AG20443 (cell line): Measurements from ENCODE around the gene ELMO3.

Experiments
- DNase-seq: peaks from one replicate; pipeline ENCODE4 v3.0.0; 2012; ENCODE audit warnings: low spot score, mixed read lengths

ELMO3 gene

DNA sequence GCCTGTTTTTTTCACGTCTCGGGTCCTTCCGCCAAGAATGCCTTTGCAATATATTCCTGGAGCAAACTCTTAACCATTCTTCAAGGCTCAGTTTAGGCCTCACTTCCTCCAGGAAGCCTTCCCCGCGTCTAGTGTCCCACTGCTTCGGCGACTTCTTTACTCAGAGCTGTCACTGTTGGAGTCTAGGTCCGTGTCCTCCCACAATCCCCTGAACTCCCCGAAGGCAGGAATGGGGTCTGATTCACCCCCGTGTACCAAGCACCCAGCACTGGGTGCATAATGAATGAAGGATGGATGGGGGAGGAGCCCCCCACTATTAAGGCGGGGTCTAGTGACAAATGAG lies 15.7 kb upstream of the ELMO3 start:
- DNase-seq, result no peak

DNA sequence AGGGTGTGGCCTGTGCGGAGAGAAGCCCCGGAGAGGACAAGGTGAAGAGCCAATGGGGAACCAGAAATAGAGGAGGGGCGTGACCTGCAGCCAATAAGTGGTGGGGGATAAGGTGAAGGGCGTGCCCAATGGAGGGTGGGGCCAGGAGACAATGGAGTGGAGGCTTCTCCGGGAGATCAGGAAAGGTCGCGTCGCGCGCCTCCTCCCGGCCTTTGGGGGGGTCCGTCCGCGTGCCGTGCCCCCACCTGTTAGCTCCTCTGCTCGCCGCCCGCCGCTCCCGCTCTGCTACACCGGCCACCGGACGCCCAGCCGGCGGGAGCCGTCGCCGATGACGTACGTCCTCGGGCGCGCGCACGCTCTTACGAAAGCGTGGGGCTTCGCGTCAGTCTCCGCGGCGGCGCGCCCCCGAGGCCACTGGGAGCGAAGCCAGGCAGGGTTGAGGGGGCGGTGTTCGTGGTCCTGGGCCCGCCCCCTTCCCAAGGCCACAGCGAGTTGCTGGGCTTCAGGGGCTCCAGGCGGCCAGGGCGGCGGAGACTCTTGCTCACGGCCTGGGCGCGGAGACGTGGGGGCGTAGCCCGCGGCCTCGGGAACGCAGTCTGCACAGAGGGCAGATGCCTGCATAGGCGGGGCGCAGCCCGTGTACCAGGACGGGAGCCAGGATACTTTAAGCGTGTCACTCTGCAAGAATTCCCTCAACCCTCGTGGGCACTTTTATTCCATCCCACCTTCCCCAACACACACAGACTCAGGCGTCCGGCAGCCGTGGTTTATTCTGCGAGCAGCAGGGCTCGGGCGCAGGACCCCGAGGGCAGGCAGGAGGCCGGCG lies 15.1 kb upstream of the ELMO3 start, which contains the start of gene MATCAP1:
Gene MATCAP1 (minus strand): TSS at position 337 of the 826 bp plus-strand sequence. CDS start 3,353 bp downstream, outside the sequence.
- peak; percentile 98 for DNase-seq

- no peak for DNase-seq
Observed at GRCh38 chr16:67184453-67184994, 14.4 kb upstream of the ELMO3 start.

DNA sequence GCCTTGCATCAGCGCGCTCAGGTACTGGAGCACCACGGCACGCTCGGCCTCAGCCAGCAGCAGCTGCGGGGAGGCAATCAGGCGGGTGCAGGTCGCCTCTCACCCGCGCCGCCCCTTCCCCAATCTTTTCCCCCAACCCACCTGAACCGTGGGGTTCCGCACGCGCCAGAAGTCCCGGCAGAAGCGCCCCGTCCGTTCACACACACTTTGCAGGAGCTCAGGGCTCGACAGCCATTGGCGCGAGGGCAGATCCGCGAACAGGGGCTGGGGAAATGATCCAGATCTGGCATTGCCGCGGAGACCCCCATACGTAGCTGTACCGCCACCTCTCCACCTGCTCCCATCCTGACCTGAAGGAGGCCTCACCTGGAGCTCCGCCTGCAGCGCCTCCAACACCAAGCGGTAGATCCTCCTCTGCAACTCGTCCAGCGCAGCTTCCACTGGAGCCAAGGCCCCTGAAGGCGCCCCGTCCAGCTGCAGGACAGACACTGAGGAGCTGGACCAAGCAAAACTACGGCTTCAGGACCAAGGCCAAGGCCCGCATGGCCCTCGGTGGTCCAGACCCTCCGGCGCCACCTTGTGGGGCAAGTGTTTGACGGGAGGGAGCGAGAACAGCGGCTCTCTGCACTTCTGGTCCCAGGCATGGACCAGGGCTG lies 13.8 kb upstream of the ELMO3 start:
- peak; percentile 87 for DNase-seq

DNA sequence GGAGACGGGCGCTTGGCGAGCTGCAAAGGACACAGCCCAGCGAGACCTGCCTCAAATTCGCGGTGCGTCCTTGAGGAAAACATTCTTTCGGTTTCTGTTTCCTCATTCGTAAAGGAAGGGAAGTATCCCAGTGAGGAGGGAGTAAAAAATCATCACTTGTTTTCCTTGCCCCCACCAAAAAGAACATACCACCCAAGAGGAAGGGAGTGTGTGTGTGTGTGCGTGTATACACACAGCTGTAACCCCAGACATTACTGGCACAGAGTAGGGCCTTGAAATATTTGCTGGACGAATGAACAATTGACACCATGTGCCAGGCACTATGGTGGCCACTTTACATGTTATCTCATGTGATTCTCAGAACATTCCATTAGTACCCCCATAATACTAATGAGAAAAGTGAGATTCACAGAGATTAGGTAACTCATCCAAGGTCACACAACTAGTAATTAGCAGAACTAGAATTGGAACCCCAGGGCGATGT lies 13.2 kb upstream of the ELMO3 start:
- no peak for DNase-seq

DNA sequence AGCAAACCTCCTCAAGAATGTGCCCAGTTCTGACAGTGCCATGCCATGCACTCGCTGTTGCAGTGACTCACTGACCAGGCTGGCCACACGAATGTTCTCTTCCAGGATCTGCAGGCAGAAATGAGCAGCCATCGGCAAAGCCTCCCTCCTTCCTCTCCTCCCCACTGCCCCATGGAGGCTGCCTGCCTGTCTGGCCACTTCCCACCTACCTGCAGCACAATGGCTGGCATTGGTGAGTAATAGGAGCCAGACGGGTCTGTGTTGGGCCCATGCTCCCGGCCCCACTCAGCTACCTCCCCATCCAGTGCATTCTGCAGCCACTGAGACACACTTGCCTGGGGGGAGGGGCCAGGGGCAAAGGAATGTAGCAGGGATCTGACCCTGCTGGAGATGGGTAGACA lies 12.4 kb upstream of the ELMO3 start:
- DNase-seq, result no peak

- DNase-seq, result no peak
Observed at GRCh38 chr16:67187175-67187890, 11.6 kb upstream of the ELMO3 start.

GRCh38 chr16:67188323-67188722 lies 10.6 kb upstream of the ELMO3 start:
- DNase-seq, result no peak

DNA sequence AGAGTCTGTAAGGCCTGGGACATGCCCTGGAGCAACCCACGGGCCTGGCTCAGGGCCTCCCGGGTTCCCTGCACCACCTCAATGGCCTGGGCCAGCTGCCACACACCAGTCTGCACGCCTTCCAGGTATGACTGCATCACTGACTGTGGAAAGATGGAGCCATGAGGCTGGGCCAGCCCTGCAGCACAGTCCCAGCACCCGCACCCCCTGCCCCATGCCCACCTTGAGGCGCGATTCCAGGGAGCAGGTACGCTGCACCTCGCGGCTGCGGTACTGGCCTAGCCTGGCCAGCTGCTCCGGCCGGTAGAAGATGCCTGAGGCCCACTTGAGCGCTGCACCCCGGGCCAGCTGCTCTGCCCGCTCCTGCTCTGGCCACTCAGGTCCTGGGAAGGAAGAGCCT lies 10.1 kb upstream of the ELMO3 start:
- DNase-seq, result no peak

GRCh38 chr16:67190041-67190440 lies 8.9 kb upstream of the ELMO3 start, which contains the start of gene EXOC3L1:
Gene EXOC3L1 (minus strand): TSS chr16:67190136. CDS start chr16:67189676, 460 bp downstream.
- no peak for DNase-seq

- DNase-seq, result no peak
Observed at GRCh38 chr16:67190448-67191399, 8.2 kb upstream of the ELMO3 start.

DNA sequence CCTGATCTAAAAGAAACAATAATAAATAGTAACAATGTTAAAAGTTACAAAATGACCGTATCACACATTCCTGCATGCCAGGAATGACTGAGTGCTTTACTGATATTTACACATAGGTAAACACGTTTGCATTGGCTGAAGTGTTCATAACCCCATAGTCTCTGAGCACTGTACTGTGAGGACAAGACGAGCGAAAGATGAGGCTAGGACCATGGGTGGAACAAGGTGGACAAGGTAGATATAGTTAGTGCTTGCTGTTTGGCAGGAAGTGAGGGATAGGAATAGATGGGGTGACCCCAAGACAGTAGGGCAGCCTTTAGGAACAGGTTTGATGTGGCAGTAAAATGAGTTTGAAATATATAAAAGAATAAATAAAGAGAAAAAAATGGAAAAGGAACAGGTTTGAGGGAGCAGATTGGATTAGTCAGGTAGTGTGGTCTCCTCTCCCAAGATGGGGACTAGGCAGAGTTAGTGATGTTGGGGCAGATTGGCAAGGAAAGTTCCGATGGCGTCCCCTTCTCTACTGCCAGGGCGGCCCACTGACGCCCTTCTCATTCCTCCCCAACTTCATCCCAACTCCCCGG lies 7.4 kb upstream of the ELMO3 start:
- DNase-seq, result no peak

DNA sequence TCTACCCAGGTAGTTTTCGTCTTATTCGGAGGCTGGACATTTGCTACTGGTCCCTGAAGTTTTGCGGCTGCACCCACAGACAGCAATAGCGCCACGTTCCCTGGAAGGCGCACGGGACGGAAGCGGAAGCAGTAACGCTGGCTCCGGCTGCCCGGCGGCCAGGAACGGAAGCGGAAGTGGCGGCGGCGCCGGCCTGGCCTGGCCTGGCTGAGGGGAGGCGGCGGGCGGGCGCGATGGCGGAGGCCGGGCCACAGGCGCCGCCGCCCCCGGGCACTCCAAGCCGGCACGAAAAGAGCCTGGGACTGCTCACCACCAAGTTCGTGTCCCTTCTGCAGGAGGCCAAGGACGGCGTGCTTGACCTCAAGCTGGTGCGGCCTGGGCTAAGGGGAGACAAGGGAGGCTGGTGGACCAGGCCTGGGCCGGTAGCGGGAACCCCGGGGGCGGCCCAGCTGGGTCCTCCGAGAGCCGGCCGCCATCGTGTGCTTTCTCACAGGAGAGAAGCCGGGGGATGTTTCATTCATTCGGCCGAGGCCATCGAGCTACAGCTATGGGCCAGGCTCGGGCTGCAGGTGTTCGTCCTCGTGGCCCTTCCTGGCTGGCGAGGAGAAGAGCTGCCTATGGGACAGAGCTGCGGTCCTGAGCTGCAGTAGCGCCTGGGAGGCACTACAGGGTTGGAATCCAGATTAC lies 6.8 kb upstream of the ELMO3 start, which contains the start of gene E2F4:
Gene E2F4 (plus strand): TSS at position 161 of the 687 bp plus-strand sequence. CDS start 73 bp downstream, at position 234.
- DNase-seq, result peak; percentile 96

- no peak for DNase-seq
Observed at GRCh38 chr16:67192781-67193361, 6.1 kb upstream of the ELMO3 start.

GRCh38 chr16:67193536-67193935 lies 5.4 kb upstream of the ELMO3 start:
- no peak for DNase-seq

DNA sequence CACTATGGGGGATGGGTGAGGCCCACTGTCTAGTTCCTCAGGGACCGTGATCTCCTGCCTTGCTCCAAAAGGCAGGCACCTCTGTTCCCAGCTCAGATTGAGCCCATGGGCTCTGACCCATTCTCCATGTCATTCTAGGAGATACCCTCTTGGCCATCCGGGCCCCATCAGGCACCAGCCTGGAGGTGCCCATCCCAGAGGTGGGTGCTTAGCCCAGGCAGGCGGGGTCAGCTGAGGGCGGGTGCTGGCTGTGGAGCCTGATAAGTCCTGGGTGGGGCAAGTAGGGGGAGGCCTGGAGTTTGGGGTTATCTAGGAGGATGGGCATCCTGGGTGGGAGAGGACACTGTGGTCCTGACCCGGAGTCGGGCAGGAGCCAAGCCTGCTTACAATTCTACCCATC lies 4.7 kb upstream of the ELMO3 start:
- DNase-seq, result no peak

DNA sequence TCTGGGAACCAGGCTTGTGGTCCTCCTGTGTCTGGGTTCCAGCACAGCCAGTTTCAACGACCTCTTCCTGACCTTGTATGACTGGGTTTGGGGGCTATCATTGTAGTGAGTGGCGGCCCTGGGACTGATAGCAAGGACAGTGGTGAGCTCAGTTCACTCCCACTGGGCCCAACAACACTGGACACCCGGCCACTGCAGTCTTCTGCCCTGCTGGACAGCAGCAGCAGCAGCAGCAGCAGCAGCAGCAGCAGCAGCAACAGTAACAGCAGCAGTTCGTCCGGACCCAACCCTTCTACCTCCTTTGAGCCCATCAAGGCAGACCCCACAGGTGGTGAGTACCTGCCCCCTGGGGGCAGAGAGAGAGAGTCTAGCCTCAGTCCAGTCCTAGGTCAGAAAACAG lies 3.3 kb upstream of the ELMO3 start:
- no peak for DNase-seq

DNA sequence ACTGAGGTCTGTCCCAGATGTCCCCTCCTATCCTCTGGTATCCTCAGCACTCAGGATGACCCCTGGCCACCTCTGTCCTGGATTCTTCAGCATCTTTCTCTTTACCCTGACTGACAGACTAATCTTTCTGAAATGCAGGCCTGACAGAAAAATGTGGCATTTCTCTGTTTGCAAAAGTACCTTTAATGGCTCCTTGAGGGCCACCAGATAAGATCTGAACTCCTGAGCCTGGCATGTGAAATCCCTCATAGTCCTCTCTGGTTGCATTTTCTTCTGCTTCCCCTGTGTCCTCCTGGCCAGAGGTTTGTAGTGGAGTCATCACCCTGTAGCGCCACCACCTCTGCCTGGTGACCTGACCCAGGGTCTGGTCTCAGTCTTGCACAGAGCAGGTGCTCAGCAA lies 2.0 kb upstream of the ELMO3 start:
- no peak for DNase-seq

DNA sequence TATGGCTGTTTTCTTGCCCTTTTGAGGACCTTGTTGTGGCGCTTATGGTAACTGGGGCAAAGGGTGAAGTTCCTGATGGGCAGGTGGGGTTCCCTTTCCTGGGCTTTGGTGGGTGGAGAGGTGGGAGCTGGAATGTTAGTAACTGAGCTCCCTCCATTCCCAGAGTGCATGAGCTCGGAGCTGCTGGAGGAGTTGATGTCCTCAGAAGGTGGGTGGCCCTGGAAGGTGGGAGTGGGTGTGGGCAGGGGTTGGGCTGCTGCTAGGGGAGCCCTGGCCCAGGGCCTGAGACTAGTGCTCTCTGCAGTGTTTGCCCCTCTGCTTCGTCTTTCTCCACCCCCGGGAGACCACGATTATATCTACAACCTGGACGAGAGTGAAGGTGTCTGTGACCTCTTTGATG lies 1.2 kb upstream of the ELMO3 start:
- DNase-seq, result no peak
